Measurements from ENCODE around the gene ITPKB.
"Not testable (repeated sequence)": the region's sequence is repeated elsewhere in the genome, so short reads cannot be mapped to it uniquely, and the experiment has no call there.

ITPKB gene

DNA sequence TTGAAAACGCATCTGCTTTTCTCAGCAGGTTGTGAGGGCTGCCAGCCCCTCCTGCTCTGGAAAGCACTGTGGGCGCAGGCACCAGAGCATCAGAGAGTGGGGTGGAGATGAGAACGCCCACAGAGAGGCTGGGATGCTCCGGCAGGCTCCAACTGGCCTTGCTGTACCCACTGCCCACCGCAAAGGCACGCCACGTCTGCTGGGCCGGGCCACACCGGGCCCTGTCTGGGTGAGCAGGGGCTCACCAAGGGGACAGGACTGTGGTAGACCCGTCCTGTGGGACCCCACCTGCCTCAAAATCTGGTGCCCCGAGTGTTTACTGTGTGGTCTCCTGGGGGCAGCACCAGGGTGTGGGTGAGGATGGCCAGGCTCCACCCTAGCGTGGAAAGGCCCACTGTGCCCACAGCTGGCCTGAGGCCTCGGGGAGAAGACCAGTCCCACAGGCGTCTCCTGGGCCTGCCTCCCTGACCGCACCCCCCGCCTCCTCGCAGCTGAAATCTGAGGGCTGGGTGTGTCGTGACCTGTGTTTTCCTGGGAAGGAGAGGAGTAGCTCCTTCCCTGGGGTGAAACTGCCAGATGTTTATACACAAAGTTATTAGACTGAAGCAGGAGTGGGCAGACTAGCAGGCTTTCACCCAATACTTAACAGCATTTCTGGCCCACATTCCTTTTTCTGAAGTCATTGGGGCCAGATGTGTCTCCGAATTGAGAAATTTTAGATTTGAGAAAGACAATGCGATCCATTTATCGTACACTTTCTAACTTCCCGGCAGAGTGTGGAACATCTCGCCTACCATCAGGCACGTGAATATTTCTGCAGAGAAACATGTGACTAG is 136.7 kb downstream of the ITPKB start:
- DNase-seq (ENCODE audit: low spot score): no peak

DNA sequence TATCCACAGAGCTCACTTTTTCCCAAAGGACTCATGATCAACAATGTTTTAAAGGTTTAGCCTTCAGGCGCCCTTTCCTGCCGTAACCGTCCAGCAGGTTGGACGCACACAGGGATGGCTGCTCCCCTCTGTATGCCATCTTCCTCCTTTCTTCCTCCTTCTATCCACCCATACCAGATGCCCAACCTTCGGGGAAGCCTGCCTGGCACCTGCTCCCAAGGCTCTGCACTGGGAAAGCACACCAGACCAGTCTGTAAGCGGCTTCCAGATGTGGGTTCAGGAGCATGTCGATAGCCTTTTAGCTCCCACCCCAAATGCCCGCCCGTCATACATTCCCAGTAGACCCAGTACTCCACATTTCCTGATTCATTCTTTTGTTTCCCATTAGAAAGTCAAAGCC is 137.6 kb downstream of the ITPKB start:
- DNase-seq (ENCODE audit: low spot score): no peak

DNA sequence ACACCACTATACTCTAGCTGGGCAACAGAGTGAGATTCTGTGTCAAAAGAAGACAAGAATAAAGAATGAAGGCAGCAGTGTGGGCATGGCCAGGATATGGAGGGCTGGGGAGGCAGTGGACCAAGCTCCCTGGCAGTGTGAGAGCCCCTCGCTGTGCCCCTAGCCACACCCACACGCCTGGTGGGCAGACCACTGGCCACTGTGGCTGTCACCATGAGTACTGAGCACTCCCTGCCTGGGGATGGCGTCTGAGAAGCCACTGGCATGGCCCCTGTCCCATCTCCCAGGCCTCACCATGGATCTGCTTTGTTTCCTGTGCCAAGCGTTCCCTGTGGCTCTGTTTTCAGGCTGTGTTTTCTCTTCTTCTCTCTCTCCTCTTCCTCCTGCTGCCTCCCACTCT is 138.8 kb downstream of the ITPKB start:
- no peak for DNase-seq (ENCODE audit: low spot score)

DNA sequence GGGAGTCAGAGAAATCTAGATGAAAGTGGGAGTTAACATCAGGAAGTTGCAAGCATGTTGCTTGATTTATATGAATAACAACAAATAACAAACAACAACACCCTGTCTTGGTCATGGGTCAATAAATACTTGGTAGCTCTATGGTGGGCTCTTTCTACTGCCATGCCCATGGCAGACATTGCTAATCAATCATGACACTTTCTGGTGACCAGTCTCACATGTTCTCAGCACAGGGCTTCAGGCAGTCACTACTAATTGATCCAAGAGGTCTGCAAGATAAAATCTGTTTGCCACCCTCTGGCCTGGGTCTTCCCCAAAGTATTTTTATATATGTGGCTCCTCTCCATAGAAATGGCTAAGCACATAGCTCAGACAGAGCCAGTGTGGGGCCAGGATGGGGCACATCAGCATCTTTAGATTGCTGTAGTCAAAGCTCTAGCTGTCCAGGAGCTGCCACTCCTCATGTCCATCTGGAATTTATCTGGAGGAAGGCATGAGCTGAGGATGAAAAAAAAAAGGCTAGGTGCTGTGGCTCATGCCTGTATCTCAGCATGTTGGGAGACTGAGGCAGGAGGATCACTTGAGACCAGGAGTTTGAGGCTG is 139.3 kb downstream of the ITPKB start:
- DNase-seq (ENCODE audit: low spot score): no peak

DNA sequence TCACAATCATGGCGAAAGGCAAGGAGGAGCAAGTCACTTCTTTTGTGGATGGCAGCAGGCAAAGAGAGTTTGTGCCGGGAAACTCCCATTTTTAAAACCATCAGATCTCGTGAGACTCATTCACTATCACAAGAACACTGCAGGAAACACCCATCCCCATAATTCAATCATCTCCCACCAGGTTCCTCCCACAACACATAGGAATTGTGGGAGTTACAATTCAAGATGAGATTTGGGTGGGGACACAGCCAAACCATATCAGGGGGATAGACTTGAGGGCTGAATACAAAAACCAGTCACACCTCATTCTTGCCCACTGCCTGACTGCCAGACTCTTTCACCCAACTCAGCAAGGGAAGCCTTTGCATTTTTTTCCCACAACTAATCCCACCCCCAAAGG is 140.1 kb downstream of the ITPKB start:
- DNase-seq (ENCODE audit: low spot score): not testable (repeated sequence)

DNA sequence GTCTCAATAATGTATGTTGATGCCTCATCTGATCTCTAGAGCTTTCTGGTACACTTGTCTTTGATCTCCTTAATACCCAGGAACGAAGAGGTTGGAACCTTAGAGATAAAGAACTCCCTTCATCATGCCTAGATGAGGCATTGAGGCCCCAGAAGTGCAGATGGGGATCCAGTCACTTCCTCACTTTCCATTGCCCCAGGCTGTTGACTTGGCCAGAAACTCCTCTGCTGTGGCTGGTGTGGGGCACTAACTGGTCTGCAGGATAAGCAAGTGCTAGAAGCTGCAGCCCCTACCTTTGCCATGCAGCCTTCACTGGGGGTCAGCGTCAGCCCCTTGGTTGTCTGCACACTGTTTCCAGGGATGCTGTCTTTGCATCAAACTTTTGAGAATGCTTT is 140.6 kb downstream of the ITPKB start:
- no peak for DNase-seq (ENCODE audit: low spot score)

DNA sequence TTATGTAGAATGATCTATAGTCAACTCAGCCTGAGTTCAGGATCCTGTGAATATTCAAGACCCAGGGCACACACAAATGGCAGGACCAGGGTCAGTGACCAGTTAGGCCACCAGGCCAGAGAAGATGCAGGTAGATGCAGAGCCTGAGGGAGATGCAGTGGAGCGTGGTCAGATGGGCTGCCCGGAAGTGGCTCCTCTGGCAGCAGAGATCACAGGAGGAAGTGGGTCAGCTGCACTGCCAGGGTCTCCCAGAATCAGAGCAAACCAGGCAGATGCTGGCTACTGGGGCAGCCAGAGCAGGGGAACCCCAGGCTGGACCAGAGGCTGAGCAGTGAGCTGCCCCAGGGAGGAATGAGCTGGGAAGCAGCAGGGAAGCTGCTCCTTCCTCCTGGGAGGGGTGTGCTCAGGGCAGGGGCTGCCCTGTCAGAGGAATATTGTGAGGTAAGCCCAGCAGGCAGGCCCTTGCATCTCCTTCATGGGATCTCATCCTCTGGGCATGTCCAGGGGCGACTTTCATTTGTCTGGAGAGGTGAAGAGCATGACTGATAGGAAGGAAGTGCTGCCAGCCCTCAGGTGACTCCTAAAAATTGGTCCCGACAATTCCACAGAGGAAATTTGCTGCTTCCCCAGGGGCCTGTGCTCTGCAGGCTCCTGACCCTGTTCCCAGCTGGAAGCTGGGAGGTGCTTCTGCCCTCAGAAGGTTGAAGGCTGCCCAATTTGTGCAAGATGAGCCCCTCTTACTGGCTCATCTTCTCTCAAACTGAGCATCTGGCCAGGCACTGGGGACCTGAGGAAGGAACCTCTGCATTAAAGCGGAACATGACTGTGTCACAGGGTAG is 141.2 kb downstream of the ITPKB start:
- no peak for DNase-seq (ENCODE audit: low spot score)

DNA sequence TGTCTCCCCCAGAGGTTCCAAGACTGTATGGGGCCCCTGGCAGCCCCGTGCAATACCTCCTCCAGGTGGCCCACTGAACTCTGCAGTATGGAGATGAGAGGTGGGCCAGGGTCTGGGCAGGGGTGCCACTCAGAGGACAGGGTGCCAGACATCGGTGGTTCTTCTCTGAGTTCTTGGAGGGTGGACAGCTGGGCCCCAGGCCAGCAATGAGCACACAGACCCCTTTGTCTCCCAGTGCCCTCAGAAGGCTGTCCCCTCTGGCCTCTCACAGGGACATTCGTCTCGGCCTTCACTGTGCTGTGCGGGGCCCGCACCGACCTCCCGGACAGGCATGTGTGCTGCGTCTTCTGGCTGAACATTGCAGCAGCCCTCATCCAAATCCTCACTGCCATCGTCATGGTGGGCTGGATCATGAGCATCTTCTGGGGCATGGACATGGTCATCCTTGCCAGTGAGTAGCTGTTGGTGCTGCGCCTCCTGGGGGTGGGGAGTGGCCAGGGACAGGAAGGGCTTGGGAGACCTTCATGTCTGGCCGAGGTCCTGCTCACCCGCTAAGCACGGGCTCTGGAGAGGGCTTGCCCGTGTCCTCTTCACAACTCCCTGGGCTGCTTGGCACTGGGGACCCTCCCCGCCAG is 142.4 kb downstream of the ITPKB start:
- no peak for DNase-seq (ENCODE audit: low spot score)

DNA sequence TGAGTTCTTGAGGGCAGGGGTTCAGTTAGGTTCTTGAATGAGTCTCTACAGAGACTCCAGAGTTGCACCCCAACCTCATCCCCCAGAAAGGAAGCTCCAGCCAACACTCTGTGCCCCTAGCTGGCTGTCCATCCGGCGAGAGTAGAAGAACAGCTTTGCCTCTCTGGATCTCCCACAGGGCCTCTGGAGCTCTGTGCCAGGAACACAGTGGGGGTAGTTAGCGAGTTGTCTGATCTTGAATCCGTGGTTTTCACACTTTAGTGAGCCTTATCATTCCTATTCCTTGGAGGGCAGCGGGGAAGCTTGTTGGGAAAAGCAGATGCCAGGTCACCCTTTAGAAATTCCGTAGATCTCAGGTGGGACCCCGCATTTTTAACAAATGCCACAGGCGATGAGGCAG is 145.5 kb downstream of the ITPKB start:
- DNase-seq (ENCODE audit: low spot score): no peak

DNA sequence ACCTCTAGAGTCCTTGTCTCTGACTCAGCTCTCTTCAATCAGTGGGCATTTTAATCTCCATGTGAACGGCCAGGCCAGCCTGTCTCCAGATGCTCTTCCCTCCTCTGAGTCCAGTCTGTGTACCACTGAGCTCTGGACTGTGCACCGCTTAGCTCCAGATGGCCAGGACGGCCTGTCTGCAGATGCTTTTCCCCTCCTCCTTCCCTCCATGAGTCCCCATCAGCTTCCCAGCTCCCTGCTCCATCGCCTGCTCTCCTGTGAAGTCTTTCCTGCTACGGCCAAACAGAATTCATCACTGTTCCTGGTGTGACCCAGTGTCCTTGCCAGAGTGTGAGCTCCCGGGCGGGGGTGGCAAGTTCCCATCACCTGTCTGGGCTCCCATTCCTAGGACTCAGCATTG is 148.5 kb downstream of the ITPKB start:
- DNase-seq (ENCODE audit: low spot score): no peak

DNA sequence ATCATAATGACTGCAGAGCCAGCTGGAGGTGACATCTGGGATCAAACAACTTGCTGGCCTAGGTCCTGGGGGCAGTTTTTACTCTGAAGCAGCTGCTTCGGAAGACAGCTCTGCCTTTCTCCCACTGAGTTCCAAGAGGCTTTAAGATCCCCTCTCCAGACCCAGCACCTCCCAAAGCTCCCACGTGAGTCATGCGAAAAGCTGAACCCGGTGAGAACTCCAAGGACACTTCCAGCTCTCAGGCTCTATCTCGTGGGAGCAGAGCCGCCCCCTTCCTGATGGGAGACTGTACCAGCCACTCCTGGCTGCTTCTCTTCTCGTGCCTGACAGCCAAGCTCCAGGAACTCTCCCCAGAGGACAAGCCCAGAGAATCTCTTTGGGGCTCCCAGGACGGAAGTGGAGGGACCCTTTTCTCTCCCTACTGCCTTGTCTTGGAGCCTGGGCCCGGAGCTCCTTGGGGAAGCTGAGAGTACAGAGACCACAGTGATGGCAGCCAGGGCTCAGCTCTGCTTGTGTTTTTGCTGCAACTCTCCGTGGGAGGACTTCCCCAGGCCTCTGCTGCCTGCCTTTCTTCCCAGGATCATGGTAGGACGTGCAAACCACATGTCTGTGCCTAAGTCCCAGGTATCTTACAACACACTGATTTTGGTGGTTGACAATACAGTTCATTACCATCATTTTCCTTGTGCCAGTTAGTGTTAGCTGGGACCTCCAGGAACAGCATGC is 149.9 kb downstream of the ITPKB start:
- DNase-seq (ENCODE audit: low spot score): no peak

DNA sequence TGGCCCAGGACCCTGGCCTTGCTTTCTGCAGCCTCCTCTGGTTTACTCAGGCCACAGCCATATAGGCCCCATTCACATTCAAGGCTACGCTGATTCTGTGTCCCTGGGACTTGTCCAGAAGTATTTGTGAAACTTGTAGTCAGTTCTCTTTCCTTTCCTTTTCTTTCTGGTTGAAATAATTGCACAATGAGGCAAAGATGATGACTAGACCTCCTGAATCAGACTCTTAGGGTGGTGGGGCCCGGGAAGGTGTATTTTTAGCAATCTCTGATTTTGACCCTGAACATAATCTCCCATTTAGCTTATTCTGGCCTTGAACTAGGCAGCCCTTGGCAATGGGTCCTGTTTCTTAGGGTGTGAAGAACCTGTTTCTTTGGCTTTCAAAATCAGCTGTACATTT is 150.6 kb downstream of the ITPKB start:
- no peak for DNase-seq (ENCODE audit: low spot score)

DNA sequence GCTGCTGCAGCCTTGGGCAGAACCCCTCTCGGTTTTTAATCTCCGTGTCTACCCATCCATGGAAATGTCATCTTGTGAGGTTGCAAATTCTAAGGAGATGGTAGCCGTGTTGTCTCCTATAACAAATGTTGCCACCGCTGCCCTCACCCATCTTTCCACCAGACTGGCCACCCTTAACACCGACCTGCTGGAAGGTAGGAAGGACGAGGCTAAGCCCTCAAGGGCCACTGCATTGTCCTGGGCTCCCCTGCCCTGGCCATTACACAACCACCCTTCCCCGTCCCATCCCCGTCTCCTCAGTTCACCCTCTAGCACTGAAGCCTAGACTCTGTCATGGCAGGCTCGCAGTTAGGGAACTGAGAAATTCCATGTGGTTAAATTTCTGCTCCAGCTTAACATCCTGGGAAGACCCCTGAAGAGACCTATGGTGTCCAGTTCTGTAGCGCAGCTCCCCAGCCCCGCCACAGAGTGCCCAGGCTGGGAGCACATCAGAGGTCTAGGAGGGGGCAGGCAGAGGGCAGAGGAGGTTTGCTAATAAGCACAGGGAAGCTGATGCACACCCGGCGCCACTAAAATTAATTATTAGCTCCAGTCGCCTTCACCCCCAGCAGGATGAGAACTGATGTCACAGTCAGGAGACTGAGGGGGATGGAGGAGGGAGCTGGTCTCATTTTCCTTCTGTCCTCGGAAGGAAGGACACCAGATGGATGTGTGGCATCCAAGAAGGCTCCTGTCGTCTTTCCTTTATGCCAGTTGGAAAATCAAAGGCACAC is 152.2 kb downstream of the ITPKB start:
- no peak for DNase-seq (ENCODE audit: low spot score)

DNA sequence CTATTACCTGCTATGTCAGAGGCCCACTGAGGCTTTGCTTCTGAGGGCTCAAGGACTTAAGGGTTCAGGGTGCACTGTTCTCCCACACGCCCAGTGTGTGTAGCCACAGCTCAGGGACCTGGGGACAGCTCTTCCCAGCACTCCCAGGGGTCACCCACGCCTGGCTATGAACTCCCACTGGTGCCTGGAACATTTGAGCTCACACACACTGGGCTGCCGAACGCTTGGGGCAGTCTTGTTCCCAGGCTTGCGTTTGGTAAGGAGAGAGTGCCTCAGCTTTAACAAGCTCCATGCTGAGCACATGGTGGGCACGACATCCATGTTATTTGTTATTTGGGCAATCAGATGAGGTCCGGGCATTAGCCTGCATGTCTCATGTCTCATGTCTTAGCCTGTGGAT is 153.0 kb downstream of the ITPKB start:
- DNase-seq (ENCODE audit: low spot score): no peak

DNA sequence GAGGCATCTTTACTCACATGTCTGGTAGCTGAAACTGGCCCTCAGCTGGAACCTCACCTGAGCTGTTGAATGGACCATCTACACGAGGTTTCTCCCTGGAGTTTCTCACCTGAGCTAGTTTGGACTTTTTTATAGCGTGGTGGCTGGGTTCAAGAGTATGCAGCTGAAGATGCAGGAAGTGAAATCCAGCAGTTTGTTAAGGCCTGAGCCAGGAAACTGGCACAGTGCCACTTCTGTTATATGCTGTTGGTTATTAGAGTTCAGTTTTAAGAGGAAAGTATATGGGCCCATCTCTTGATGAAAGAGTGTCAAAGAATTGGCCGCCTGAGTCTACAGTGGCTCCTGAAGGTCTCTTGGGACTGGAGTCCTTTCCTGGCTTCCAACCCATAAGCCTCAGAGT is 154.9 kb downstream of the ITPKB start:
- DNase-seq (ENCODE audit: low spot score): no peak

DNA sequence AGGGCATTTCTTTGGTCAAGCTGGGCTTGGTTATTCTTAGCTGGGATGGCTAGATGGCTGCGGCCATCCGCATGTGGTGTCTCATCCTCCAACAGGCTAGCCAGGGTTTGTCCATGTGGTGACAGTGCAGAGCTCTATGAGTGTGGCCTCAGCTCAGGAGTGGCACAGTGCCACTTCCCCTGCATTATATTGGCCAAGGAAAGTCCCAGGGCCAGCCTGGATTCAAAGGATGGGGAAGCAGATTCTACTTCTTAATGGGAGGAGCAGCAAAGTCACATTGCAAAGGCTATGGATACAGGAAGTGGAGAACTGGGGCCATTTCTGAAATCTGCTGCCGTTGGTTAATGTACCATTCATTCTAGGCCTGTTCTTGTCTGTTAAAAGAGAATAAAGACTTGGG is 156.1 kb downstream of the ITPKB start:
- no peak for DNase-seq (ENCODE audit: low spot score)
